HCT116 (cell line): ENCODE results near the gene SYNPR. TPM values are rescaled to one million over a fixed set of nuclear protein-coding genes. Genes with fewer than 3 reads are reported as not detected.

Experiments used
- ATAC-seq: fragments of 200-7000 bp; cut with Tn5 transposase; 2 replicates; pipeline ENCODE4 v1.9.1; 2020; ENCODE audit warnings: mild to moderate bottlenecking, moderate library complexity
- BruUV-seq: library from RNA; stranded (reverse); fragments of 400-500 nt; replicated peaks from 2 replicates; lab custom pipeline; 2021; lab: Mats Ljungman, UMichigan
- CTCF ChIA-PET: fragments of 300-600 bp; sonication (Branson Sonifier 250); formaldehyde crosslinking; loops from one replicate; lab custom pipeline; 2021; ENCODE audit warnings: antibody characterized with exemption; lab: Charles Lee
- POLR2A ChIA-PET: fragments of 300-600, 350-600 bp; sonication (Branson Sonifier 250); formaldehyde crosslinking; loops from one replicate; lab custom pipeline; 2021; ENCODE audit warnings: antibody characterized with exemption; lab: Charles Lee
- RAD21 ChIA-PET, 2 experiments: fragments of 300-600 bp; sonication (Branson Sonifier 250); formaldehyde crosslinking; loops; one replicate each; lab custom pipeline; 2023; ENCODE audit warnings: low total read pairs in 2 of 2; ENCODE audit not compliant: uncharacterized antibody in 2 of 2, unreplicated experiment in 2 of 2, low non-redundant PET in 1 of 2; lab: Charles Lee
- DNase-seq: peaks from one replicate; pipeline ENCODE4 v3.0.0-alpha.2; 2010; ENCODE audit warnings: low read depth, low spot score
- H2AFZ ChIP-seq: fragments of 200-600 bp; shearing (Covaris generic), sonication (generic); 2 replicates; pipeline ENCODE4 v1.6.1; 2017; ENCODE audit warnings: low read depth, mixed run types, mixed read lengths, antibody characterized with exemption, low read length; ENCODE audit not compliant: poor library complexity, severe bottlenecking
- H3K27ac ChIP-seq: 2 replicates; pipeline ENCODE4 v1.5.1; 2012; ENCODE audit warnings: low read depth, low read length
- H3K27me3 ChIP-seq: fragments of 200-600 bp; sonication (generic); 2 replicates; pipeline ENCODE4 v1.6.1; 2016; ENCODE audit warnings: mixed run types, low read length, mixed read lengths; ENCODE audit not compliant: insufficient read depth
- H3K36me3 ChIP-seq, 2 experiments: fragments of 200-500 bp in 1 of 2; fragments of 200-600 bp in 1 of 2; sonication (Bioruptor generic) in 1 of 2; sonication (generic) in 1 of 2; 2 replicates each; pipeline versions ENCODE4 v1.5.1 to v1.6.1; 2014 to 2016; ENCODE audit warnings: low read length in 2 of 2, inconsistent platforms in 1 of 2, mixed read lengths in 1 of 2, mixed run types in 1 of 2; ENCODE audit not compliant: insufficient read depth in 2 of 2, control insufficient read depth in 1 of 2
- H3K4me1 ChIP-seq, 2 experiments: fragments of 200-600 bp in 1 of 2; sonication (generic) in 1 of 2; 2 replicates each; pipeline versions ENCODE4 v1.5.1 to v1.6.1; 2012 to 2017; ENCODE audit warnings: low read length in 2 of 2, inconsistent platforms in 1 of 2, mild to moderate bottlenecking in 1 of 2, mixed read lengths in 1 of 2, mixed run types in 1 of 2, moderate library complexity in 1 of 2; ENCODE audit not compliant: insufficient read depth in 2 of 2, control insufficient read depth in 1 of 2
- H3K4me2 ChIP-seq: fragments of 200-600 bp; sonication (generic); 2 replicates; pipeline ENCODE4 v1.6.1; 2017; ENCODE audit warnings: mixed run types, low read length, mixed read lengths
- H3K4me3 ChIP-seq, 2 experiments: fragments of 200-600 bp in 1 of 2; sonication (generic) in 1 of 2; replicated peaks in 1 of 2; 2 replicates each; pipeline ENCODE4 v1.5.1; 2011 to 2016; ENCODE audit warnings: low read length in 2 of 2, control low read depth in 1 of 2, low read depth in 1 of 2, mild to moderate bottlenecking in 1 of 2, mixed read lengths in 1 of 2, mixed run types in 1 of 2
- H3K79me2 ChIP-seq: fragments of 200-600 bp; sonication (generic); 2 replicates; pipeline ENCODE4 v1.6.1; 2017; ENCODE audit warnings: mild to moderate bottlenecking, mixed run types, low read length, moderate library complexity, mixed read lengths; ENCODE audit not compliant: insufficient read depth
- H3K9ac ChIP-seq: fragments of 200-600 bp; sonication (generic); 2 replicates; pipeline ENCODE4 v1.6.1; 2016; ENCODE audit warnings: low read length, mixed read lengths
- H3K9me2 ChIP-seq: fragments of 200-600 bp; sonication (generic), shearing (Covaris generic); 2 replicates; pipeline ENCODE4 v1.6.1; 2017; ENCODE audit warnings: mixed run types, mild to moderate bottlenecking, moderate library complexity; ENCODE audit not compliant: insufficient read depth
- H3K9me3 ChIP-seq, 2 experiments: fragments of 200-500 bp in 1 of 2; fragments of 200-600 bp in 1 of 2; sonication (Bioruptor generic) in 1 of 2; sonication (generic) in 1 of 2; 2 replicates each; pipeline ENCODE4 v1.6.1; 2014 to 2017; ENCODE audit warnings: low read length in 2 of 2, mixed read lengths in 2 of 2, inconsistent platforms in 1 of 2, low read depth in 1 of 2, mild to moderate bottlenecking in 1 of 2, mixed run types in 1 of 2, moderate library complexity in 1 of 2; ENCODE audit not compliant: control insufficient read depth in 1 of 2, insufficient read depth in 1 of 2
- H4K20me1 ChIP-seq: fragments of 200-600 bp; sonication (generic), shearing (Covaris generic); 2 replicates; pipeline ENCODE4 v1.6.1; 2017; ENCODE audit warnings: mixed run types, mild to moderate bottlenecking, moderate library complexity; ENCODE audit not compliant: insufficient read depth
- CBX3 ChIP-seq: IDR thresholded peaks from 2 replicates; pipeline ENCODE4 v1.6.1; 2012; ENCODE audit warnings: low read depth
- CEBPB ChIP-seq: IDR thresholded peaks from 2 replicates; pipeline ENCODE4 v1.6.1; 2012; ENCODE audit warnings: low read depth
- EGR1 ChIP-seq: IDR thresholded peaks from 2 replicates; pipeline ENCODE4 v1.6.1; 2012; ENCODE audit warnings: low read depth
- ELF1 ChIP-seq: IDR thresholded peaks from 2 replicates; pipeline ENCODE4 v1.6.1; 2012; ENCODE audit warnings: low read depth, borderline replicate concordance
- EZH2 ChIP-seq: fragments of 200-600 bp; sonication (generic); IDR thresholded peaks from 2 replicates; pipeline ENCODE4 v1.6.1; 2017; ENCODE audit warnings: antibody characterized with exemption, mixed run types
- EZH2phosphoT487 ChIP-seq: fragments of 200-600 bp; IDR thresholded peaks from 2 replicates; pipeline ENCODE4 v1.6.1; 2018; ENCODE audit warnings: antibody characterized with exemption, borderline replicate concordance
- JUND ChIP-seq: IDR thresholded peaks from 2 replicates; pipeline ENCODE4 v1.6.1; 2012
- MAX ChIP-seq: IDR thresholded peaks from 2 replicates; pipeline ENCODE4 v1.6.1; 2012
- POLR2A ChIP-seq: IDR thresholded peaks from 2 replicates; pipeline ENCODE4 v1.7.0; 2011; ENCODE audit warnings: borderline replicate concordance; ENCODE audit not compliant: insufficient read depth, insufficient read length; ENCODE audit errors: extremely low read depth
- POLR2AphosphoS5 ChIP-seq: IDR thresholded peaks from 2 replicates; pipeline ENCODE4 v1.6.1; 2011; ENCODE audit warnings: mild to moderate bottlenecking, low read depth, low read length, moderate library complexity
- REST ChIP-seq: IDR thresholded peaks from 2 replicates; pipeline ENCODE4 v1.6.1; 2012; ENCODE audit warnings: low read depth
- TCF7L2 ChIP-seq: IDR thresholded peaks from 2 replicates; pipeline ENCODE4 v1.7.0; 2011; ENCODE audit warnings: borderline replicate concordance, inconsistent platforms; ENCODE audit not compliant: insufficient read depth, insufficient read length; ENCODE audit errors: extremely low read depth
- YY1 ChIP-seq: IDR thresholded peaks from 2 replicates; pipeline ENCODE4 v1.6.1; 2011; ENCODE audit warnings: low read length, low read depth, moderate library complexity, mild to moderate bottlenecking; ENCODE audit not compliant: insufficient replicate concordance; ENCODE audit errors: extremely low read depth
- ZFX ChIP-seq: fragments of 450-650 bp; IDR thresholded peaks from 2 replicates; pipeline ENCODE4 v1.6.1; 2017
- ZNF274 ChIP-seq: fragments of 200-500 bp; sonication (Bioruptor generic); IDR thresholded peaks from 2 replicates; pipeline ENCODE4 v1.6.1; 2014; ENCODE audit warnings: mild to moderate bottlenecking, low read depth, low read length, inconsistent platforms
- intact Hi-C: fragments of 100-400 bp; cut with micrococcal nuclease; formaldehyde crosslinking; loops from 2 replicates; pipeline ENCODE4 v1.10.0; 2022
- total RNA-seq: library from RNA; stranded (reverse); gene quantifications from one replicate; pipeline ENCODE4 v1.2.1, GENCODE V29; 2021; ENCODE audit not compliant: unreplicated experiment

The SYNPR gene
- total RNA-seq, 1 experiment from 2014 or later = not detected

DNA sequence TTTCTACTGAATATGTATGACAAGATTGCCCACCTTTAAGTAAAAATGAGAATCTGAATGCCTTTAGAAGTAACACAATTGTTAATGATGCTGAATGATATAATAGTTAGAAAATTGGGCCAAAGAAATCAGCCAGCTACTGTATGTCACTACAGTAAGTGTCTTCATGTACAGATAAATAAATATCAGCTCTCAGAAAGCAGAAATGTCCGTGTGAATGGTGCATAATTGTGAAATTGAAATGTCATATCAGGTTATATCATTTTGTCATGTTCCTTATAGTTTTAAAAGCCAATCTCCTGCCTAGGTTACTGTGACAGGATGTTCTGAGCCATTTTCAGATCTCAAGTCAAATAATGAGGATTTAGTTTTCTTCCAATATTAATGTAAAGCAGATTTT, 283.8 kb downstream of the SYNPR start:
- intact Hi-C loops = no loop called here
- ChIA-PET CTCF (no interaction called here), POLR2A (no interaction called here), RAD21 (no interaction called here)
- Histone ChIP-seq H3K27me3 (no peaks in the 10 kb centered on the region), H3K36me3 (no peaks in the 10 kb centered on the region), H3K4me2 (no peak overlapping the region), H3K9me3 (no peaks in the 10 kb centered on the region), H3K9ac (no peak overlapping the region), H3K79me2 (no peaks in the 10 kb centered on the region), H3K9me2 (no peaks in the 10 kb centered on the region), H3K4me1 (no peaks in the 10 kb centered on the region), H3K4me3 (no peak overlapping the region), H2AFZ (no peak overlapping the region), H4K20me1 (no peaks in the 10 kb centered on the region), H3K27ac (no peak overlapping the region)
- no peak for ATAC-seq
- no TSS peak for BruUV-seq
- no peak for TF ChIP-seq ZNF274
- no peak for DNase-seq

DNA sequence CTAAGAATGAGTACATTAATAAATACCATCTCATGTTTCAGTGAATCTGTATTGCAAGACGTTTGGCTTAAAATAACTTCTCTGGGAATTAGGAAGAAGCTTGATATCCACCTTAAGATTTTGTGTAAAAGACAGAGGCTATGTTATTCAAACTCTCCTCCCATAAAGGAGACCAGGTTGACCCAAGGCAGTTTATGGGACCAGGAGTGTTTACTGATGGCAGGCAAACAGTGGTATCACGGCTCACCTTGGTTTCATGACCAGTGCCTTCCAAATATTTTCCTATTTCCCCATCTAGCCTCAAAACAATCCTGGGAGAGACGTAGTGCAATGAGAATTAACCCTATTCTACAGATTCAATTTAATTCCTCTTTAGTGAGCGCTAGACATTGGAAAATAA, 284.2 kb downstream of the SYNPR start:
- no peaks in the 10 kb centered on the region for H4K20me1 ChIP-seq
- ChIA-PET POLR2A (no interaction called here), CTCF (no interaction called here), RAD21 (no interaction called here)
- no peaks in the 10 kb centered on the region for H3K4me1 ChIP-seq
- intact Hi-C loops = no loop called here
- no peaks in the 10 kb centered on the region for H3K9me3 ChIP-seq
- no peak overlapping the region for H3K4me3 ChIP-seq
- H3K27ac ChIP-seq = no peak overlapping the region
- no peak overlapping the region for H3K9ac ChIP-seq
- H2AFZ ChIP-seq = no peak overlapping the region
- no peak for TF ChIP-seq CBX3
- TF ChIP-seq MAX = no peak
- no peak for TF ChIP-seq JUND
- TF ChIP-seq CEBPB = no peak
- TF ChIP-seq YY1 = no peak
- no peak for TF ChIP-seq TCF7L2
- no peak for TF ChIP-seq EGR1
- TF ChIP-seq ELF1 = no peak
- TF ChIP-seq REST = no peak
- no peak for TF ChIP-seq EZH2
- TF ChIP-seq POLR2AphosphoS5 = no peak
- no peak for TF ChIP-seq ZNF274
- no peak for TF ChIP-seq ZFX
- no peak for TF ChIP-seq POLR2A
- TF ChIP-seq EZH2phosphoT487 = no peak
- H3K79me2 ChIP-seq = no peaks in the 10 kb centered on the region
- no peaks in the 10 kb centered on the region for H3K9me2 ChIP-seq
- DNase-seq (no peak), ATAC-seq (no peak)
- no peaks in the 10 kb centered on the region for H3K27me3 ChIP-seq
- no TSS peak for BruUV-seq
- H3K4me2 ChIP-seq = no peak overlapping the region
- no peaks in the 10 kb centered on the region for H3K36me3 ChIP-seq
